ENCODE data around the gene DIRAS3.
"Not testable (repeated sequence)": the region's sequence is repeated elsewhere in the genome, so short reads cannot be mapped to it uniquely, and the experiment has no call there.

Gene DIRAS3

GRCh38 chr1:68016381-68016780, 34.0 kb downstream of the DIRAS3 start:
- DNase-seq: no peak

GRCh38 chr1:68015971-68016370, 34.5 kb downstream of the DIRAS3 start:
- DNase-seq: no peak

GRCh38 chr1:68015369-68015768, 35.1 kb downstream of the DIRAS3 start:
- DNase-seq: no peak

- DNase-seq: no peak
Observed at GRCh38 chr1:68013351-68013750, 37.1 kb downstream of the DIRAS3 start.

- DNase-seq: no peak
Observed at GRCh38 chr1:68011657-68012375, 38.6 kb downstream of the DIRAS3 start.

- DNase-seq: no peak
Observed at GRCh38 chr1:68010543-68010942, 39.9 kb downstream of the DIRAS3 start.

GRCh38 chr1:68010090-68010489, 40.3 kb downstream of the DIRAS3 start:
- peak; percentile 11 for DNase-seq

- not testable (repeated sequence) for DNase-seq
Observed at GRCh38 chr1:68003626-68004025, 46.8 kb downstream of the DIRAS3 start.

GRCh38 chr1:68000191-68000590, 50.2 kb downstream of the DIRAS3 start:
- no peak for DNase-seq

- DNase-seq: no peak
Observed at GRCh38 chr1:67997746-67998145, 52.7 kb downstream of the DIRAS3 start.

Measured in hematopoietic multipotent progenitor cell treated with erythropoietin and hydrocortisone succinate and interleukin-3 and kit ligand, for 6 days (in vitro differentiated cells).